Measurements from ENCODE around the gene SHANK2. TPM values are rescaled to one million over a fixed set of nuclear protein-coding genes. Genes with fewer than 3 reads are reported as not detected.

SHANK2 gene
- total RNA-seq, 2 donors from 2014 or later: 22.3 to 49.6 TPM

GRCh38 chr11:71251761-71252268, 562 bp downstream of the SHANK2 start:
- peaks cover 46% of the 10 kb centered on the region for H3K4me1 Mint-ChIP-seq
- no peak overlapping the region for H3K27ac ChIP-seq (ENCODE audit: low read depth, low read length)

GRCh38 chr11:71251151-71251721, 1.1 kb downstream of the SHANK2 start:
- peaks cover 10% of the 10 kb centered on the region for H3K4me1 ChIP-seq (ENCODE audit: control insufficient read depth, insufficient read depth, low read length)
- H3K4me3 ChIP-seq (ENCODE audit: low read length): peak overlapping the region; percentile 69
- DNase-seq: no peak
- H3K9me3 ChIP-seq (ENCODE audit: control insufficient read depth, low read length): no peaks in the 10 kb centered on the region
- peak overlapping the region; percentile 75 for H3K4me3 Mint-ChIP-seq
- peaks cover 20% of the 10 kb centered on the region for H3K27me3 Mint-ChIP-seq (ENCODE audit: insufficient read depth)
- no peak overlapping the region for H3K27ac Mint-ChIP-seq
- no peak overlapping the region for H3K9ac ChIP-seq (ENCODE audit: extremely low read depth, low read length, poor library complexity, severe bottlenecking)
- no peak overlapping the region for H3K27ac ChIP-seq (ENCODE audit: low read depth, low read length)
- H3K4me1 Mint-ChIP-seq: peaks cover 52% of the 10 kb centered on the region
- no peak for TF ChIP-seq CTCF (conservative IDR thresholded peaks at IDR 0.05)
- no peaks in the 10 kb centered on the region for H3K36me3 ChIP-seq (ENCODE audit: control insufficient read depth, insufficient read depth, low read length)
- WGBS, 2 experiments (ENCODE audit: insufficient coverage in 1 of 2, insufficient read length in 1 of 2): 1 to 2% methylated on average over 12 to 64 of the region's 64 CpGs
- H3K27me3 ChIP-seq (ENCODE audit: control insufficient read depth, insufficient read depth, low read length, poor library complexity, severe bottlenecking): peaks cover 65% of the 10 kb centered on the region
- H3K9me3 Mint-ChIP-seq: no peaks in the 10 kb centered on the region
- H3K36me3 Mint-ChIP-seq (ENCODE audit: low read depth): no peaks in the 10 kb centered on the region

More at GRCh38 chr11:71251761-71252268, 562 bp downstream of the SHANK2 start:
- no peaks in the 10 kb centered on the region for H3K36me3 ChIP-seq (ENCODE audit: control insufficient read depth, insufficient read depth, low read length)
- peaks cover 4% of the 10 kb centered on the region for H3K4me1 ChIP-seq (ENCODE audit: control insufficient read depth, insufficient read depth, low read length)
- peak; percentile 89 for DNase-seq
- H3K9ac ChIP-seq (ENCODE audit: extremely low read depth, low read length, poor library complexity, severe bottlenecking): peak overlapping the region; percentile 55
- WGBS, 2 experiments (ENCODE audit: insufficient coverage in 1 of 2, insufficient read length in 1 of 2): 0 to 1% methylated on average over 13 to 59 of the region's 59 CpGs
- H3K4me3 ChIP-seq (ENCODE audit: low read length): peak overlapping the region; percentile 81
- H3K27me3 ChIP-seq (ENCODE audit: control insufficient read depth, insufficient read depth, low read length, poor library complexity, severe bottlenecking): peaks cover 65% of the 10 kb centered on the region
- H3K36me3 Mint-ChIP-seq (ENCODE audit: low read depth): no peaks in the 10 kb centered on the region
- peak overlapping the region; percentile 78 for H3K27ac Mint-ChIP-seq
- peak; percentile 82 for TF ChIP-seq CTCF (conservative IDR thresholded peaks at IDR 0.05)
- H3K9me3 Mint-ChIP-seq: no peaks in the 10 kb centered on the region
- peaks cover 20% of the 10 kb centered on the region for H3K27me3 Mint-ChIP-seq (ENCODE audit: insufficient read depth)
- peak overlapping the region; percentile 75 for H3K4me3 Mint-ChIP-seq
- H3K9me3 ChIP-seq (ENCODE audit: control insufficient read depth, low read length): no peaks in the 10 kb centered on the region

- Histone ChIP-seq H3K4me3 (ENCODE audit: low read length) (peak overlapping the region; percentile 69), H3K36me3 (ENCODE audit: control insufficient read depth, insufficient read depth, low read length) (no peaks in the 10 kb centered on the region), H3K27me3 (ENCODE audit: control insufficient read depth, insufficient read depth, low read length, poor library complexity, severe bottlenecking) (peaks cover 64% of the 10 kb centered on the region), H3K4me1 (ENCODE audit: control insufficient read depth, insufficient read depth, low read length) (peaks cover 15% of the 10 kb centered on the region), H3K9ac (ENCODE audit: extremely low read depth, low read length, poor library complexity, severe bottlenecking) (no peak overlapping the region), H3K9me3 (ENCODE audit: control insufficient read depth, low read length) (no peaks in the 10 kb centered on the region), H3K27ac (ENCODE audit: low read depth, low read length) (no peak overlapping the region)
- Mint-ChIP-seq H3K36me3 (ENCODE audit: low read depth) (no peaks in the 10 kb centered on the region), H3K27ac (no peak overlapping the region), H3K4me3 (peak overlapping the region; percentile 75), H3K4me1 (peaks cover 57% of the 10 kb centered on the region), H3K9me3 (no peaks in the 10 kb centered on the region), H3K27me3 (ENCODE audit: insufficient read depth) (peaks cover 20% of the 10 kb centered on the region)
- WGBS, 2 experiments (ENCODE audit: insufficient coverage in 1 of 2, insufficient read length in 1 of 2): 30 to 42% methylated on average over 15 to 27 of the region's 27 CpGs
- no peak for TF ChIP-seq CTCF (conservative IDR thresholded peaks at IDR 0.05)
- DNase-seq: peak; percentile 65
Measured at GRCh38 chr11:71250523-71251150, 1.7 kb downstream of the SHANK2 start.
